Coronary artery (tissue), 2 donors: ENCODE results near the gene TNS3.
A peak's percentile ranks its signal among the peaks of the same experiment; 100 is the strongest.

Experiments used
- DNase-seq: peaks from one replicate; pipeline ENCODE4 v3.0.0-alpha.2; 2017; ENCODE audit warnings: low spot score
- H3K27ac ChIP-seq, 2 donors: fragments of 200-600 bp; sonication (generic); one replicate each; pipeline ENCODE4 v1.5.1; 2016 to 2019
- H3K4me3 ChIP-seq: fragments of 200-600 bp; sonication (generic); 2 replicates; pipeline ENCODE4 v1.5.1; 2016; ENCODE audit warnings: mild to moderate bottlenecking, moderate library complexity
- TF ChIP-seq, protein P1 (sequence below): fragments of 200-600 bp; sonication (generic); IDR thresholded peaks from one replicate; pipeline ENCODE4 v1.5.1; 2019; ENCODE audit warnings: antibody characterized with exemption

The TNS3 gene

DNA sequence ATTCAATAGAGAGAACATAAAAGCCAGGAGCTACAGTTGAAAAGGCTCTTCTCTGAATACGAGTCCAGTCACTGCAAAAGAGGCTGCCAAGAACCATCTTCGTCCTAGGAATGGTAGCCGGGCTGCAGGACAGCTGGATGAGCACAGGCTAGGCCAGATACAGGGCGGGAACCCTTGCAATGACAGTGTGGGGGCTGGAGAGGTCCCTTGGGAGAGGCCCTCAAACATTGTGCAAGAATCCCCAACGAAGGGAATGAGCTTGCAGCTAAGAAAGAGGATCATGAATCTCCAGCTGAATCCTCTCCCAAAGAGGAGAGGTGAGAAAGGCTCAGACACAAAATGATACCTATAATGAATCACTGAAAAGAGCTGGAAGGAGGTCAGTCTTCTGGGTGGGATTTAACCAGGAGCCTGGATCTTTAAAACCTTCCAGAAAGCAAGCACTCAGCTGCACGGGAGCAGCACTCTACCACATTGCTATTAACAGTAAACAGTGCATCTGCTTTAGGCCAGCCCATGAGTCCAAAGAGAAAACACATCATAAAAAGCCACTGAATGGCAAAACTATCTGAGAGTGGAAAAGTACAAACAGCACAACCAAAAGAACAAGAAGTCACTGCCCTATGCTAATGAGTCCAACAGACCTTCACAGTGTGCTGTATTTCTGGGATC, 287.9 kb downstream of the TNS3 start:
- H3K4me3 ChIP-seq = no peak overlapping the region
- peak overlapping the region; percentile 40 to 62 for H3K27ac ChIP-seq
- TF ChIP-seq, protein P1, sequence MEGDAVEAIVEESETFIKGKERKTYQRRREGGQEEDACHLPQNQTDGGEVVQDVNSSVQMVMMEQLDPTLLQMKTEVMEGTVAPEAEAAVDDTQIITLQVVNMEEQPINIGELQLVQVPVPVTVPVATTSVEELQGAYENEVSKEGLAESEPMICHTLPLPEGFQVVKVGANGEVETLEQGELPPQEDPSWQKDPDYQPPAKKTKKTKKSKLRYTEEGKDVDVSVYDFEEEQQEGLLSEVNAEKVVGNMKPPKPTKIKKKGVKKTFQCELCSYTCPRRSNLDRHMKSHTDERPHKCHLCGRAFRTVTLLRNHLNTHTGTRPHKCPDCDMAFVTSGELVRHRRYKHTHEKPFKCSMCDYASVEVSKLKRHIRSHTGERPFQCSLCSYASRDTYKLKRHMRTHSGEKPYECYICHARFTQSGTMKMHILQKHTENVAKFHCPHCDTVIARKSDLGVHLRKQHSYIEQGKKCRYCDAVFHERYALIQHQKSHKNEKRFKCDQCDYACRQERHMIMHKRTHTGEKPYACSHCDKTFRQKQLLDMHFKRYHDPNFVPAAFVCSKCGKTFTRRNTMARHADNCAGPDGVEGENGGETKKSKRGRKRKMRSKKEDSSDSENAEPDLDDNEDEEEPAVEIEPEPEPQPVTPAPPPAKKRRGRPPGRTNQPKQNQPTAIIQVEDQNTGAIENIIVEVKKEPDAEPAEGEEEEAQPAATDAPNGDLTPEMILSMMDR = no peak
- DNase-seq = no peak

- H3K4me3 ChIP-seq = no peak overlapping the region
- no peak for DNase-seq
- H3K27ac ChIP-seq = peak overlapping the region; percentile 10 to 15
- TF ChIP-seq, protein P1 = no peak
These were observed 289.0 kb downstream of the TNS3 start for GRCh38 chr7:47292832-47293309.

- DNase-seq = no peak
- Histone ChIP-seq H3K27ac (peak overlapping the region; percentile 43 to 81), H3K4me3 (no peak overlapping the region)
- TF ChIP-seq, protein P1 = no peak
These were observed 290.3 kb downstream of the TNS3 start for GRCh38 chr7:47291461-47292081.

DNA sequence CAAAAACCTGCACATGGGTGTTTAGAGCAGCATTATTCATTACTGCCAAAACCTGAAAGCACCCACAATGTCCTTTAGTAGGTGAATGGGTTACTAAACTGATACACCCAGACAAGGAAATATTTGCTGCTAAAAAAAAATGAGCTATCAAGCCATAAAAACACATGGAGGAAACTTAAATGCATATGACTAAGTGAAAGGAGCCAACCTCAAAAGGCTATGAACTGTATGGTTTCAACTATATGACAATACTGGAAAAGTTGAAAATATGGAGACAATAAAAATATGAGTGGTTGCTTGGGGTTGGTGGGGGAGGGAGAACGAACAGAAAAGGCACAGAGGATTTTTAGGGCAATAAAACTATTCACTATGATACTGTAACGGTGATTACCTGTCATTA, 291.0 kb downstream of the TNS3 start:
- DNase-seq = no peak
- Histone ChIP-seq H3K27ac (peak overlapping the region; percentile 43 to 81), H3K4me3 (no peak overlapping the region)
- TF ChIP-seq, protein P1 = no peak

GRCh38 chr7:47290466-47290865, 291.4 kb downstream of the TNS3 start:
- Histone ChIP-seq H3K27ac (no peak overlapping the region), H3K4me3 (no peak overlapping the region)
- no peak for DNase-seq
- TF ChIP-seq, protein P1 = no peak

- H3K27ac ChIP-seq = no peak overlapping the region
- DNase-seq = no peak
- TF ChIP-seq, protein P1 = no peak
- no peak overlapping the region for H3K4me3 ChIP-seq
These were observed 293.9 kb downstream of the TNS3 start for GRCh38 chr7:47288060-47288459.
